Tibial artery (tissue), 4 donors: ENCODE measurements around the gene IL15RA.

Experiments used
- DNase-seq, 2 donors: peaks; one replicate each; pipeline ENCODE4 v3.0.0-alpha.2; 2019
- H3K27ac ChIP-seq, 2 donors: fragments of 200-600 bp; sonication (generic) in 1 of 2; 1 replicate in 1 of 2; 2 replicates in 1 of 2; pipeline ENCODE4 v1.5.1; 2018 to 2019; ENCODE audit warnings: mild to moderate bottlenecking in 1 of 2
- H3K27me3 ChIP-seq, 2 donors: fragments of 200-600 bp; sonication (generic) in 1 of 2; one replicate each; pipeline versions ENCODE4 v1.5.1 to v1.6.0; 2016 to 2019
- H3K36me3 ChIP-seq, 3 donors: fragments of 200-600 bp; sonication (generic) in 2 of 3; one replicate each; pipeline ENCODE4 v1.5.1; 2016 to 2019; ENCODE audit warnings: mild to moderate bottlenecking in 2 of 3
- H3K4me1 ChIP-seq, 4 donors: fragments of 200-600 bp; sonication (generic) in 2 of 4; 1 replicate in 3 of 4; 2 replicates in 1 of 4; pipeline ENCODE4 v1.5.1; 2016 to 2019
- H3K4me3 ChIP-seq, 2 donors: fragments of 200-600 bp; sonication (generic) in 1 of 2; 1 replicate in 1 of 2; 2 replicates in 1 of 2; pipeline ENCODE4 v1.5.1; 2018 to 2019; ENCODE audit warnings: mild to moderate bottlenecking in 2 of 2
- H3K9me3 ChIP-seq, 3 donors: fragments of 200-600 bp; sonication (generic) in 1 of 3; one replicate each; pipeline ENCODE4 v1.5.1; 2016 to 2019
- CTCF ChIP-seq, 2 experiments: fragments of 200-600 bp in 1 of 2; fragments of 450-650 bp in 1 of 2; IDR thresholded peaks; one replicate each; pipeline ENCODE4 v1.5.1; 2017 to 2019; ENCODE audit warnings: antibody characterized with exemption in 2 of 2, mild to moderate bottlenecking in 1 of 2, moderate library complexity in 1 of 2
- intact Hi-C: fragments of 100-400 bp; cut with DNase I; formaldehyde crosslinking; loops from one replicate; pipeline ENCODE4 v1.15.0; 2023; ENCODE audit warnings: low total_unique reads

IL15RA gene

GRCh38 chr10:5983774-5984173, 6.4 kb upstream of the IL15RA start:
- no peak for TF ChIP-seq CTCF (IDR thresholded peaks at IDR 0.05)
- no peak overlapping the region for H3K4me3 ChIP-seq
- no peaks in the 10 kb centered on the region for H3K4me1 ChIP-seq
- H3K9me3 ChIP-seq, result no peaks in the 10 kb centered on the region
- no peaks in the 10 kb centered on the region for H3K36me3 ChIP-seq
- intact Hi-C loops, result no loop called here
- DNase-seq, result no peak
- H3K27me3 ChIP-seq, result no peaks in the 10 kb centered on the region
- no peak overlapping the region for H3K27ac ChIP-seq

GRCh38 chr10:5981529-5981928, 4.2 kb upstream of the IL15RA start:
- no peak for DNase-seq
- no peaks in the 10 kb centered on the region for H3K9me3 ChIP-seq

GRCh38 chr10:5978230-5978489, 817 bp upstream of the IL15RA start:
- no peaks in the 10 kb centered on the region for H3K36me3 ChIP-seq
- no peak for DNase-seq
- H3K9me3 ChIP-seq, result no peaks in the 10 kb centered on the region
- intact Hi-C loops, result no loop called here
- no peaks in the 10 kb centered on the region for H3K27me3 ChIP-seq
- H3K4me3 ChIP-seq, result peak overlapping the region; percentile 78 to 95
- peaks cover 0 to 17% (median 5%) of the 10 kb centered on the region in 4 donors for H3K4me1 ChIP-seq
- no peak for TF ChIP-seq CTCF (IDR thresholded peaks at IDR 0.05)
- peak overlapping the region; percentile 80 to 87 for H3K27ac ChIP-seq

More at GRCh38 chr10:5981529-5981928, 4.2 kb upstream of the IL15RA start:
- Histone ChIP-seq H3K36me3 (no peaks in the 10 kb centered on the region), H3K4me1 (peaks cover 0 to 4% (median 0%) of the 10 kb centered on the region in 4 donors), H3K27ac (no peak overlapping the region), H3K4me3 (no peak overlapping the region), H3K27me3 (no peaks in the 10 kb centered on the region)
- intact Hi-C loops, result no loop called here
- TF ChIP-seq CTCF (IDR thresholded peaks at IDR 0.05), result no peak

GRCh38 chr10:5976512-5977470, 552 bp downstream of the IL15RA start:
- H3K27me3 ChIP-seq, result no peaks in the 10 kb centered on the region
- peaks cover 0 to 17% (median 5%) of the 10 kb centered on the region in 4 donors for H3K4me1 ChIP-seq
- intact Hi-C loops, result no loop called here
- peak overlapping the region; percentile 80 to 87 for H3K27ac ChIP-seq
- TF ChIP-seq CTCF (IDR thresholded peaks at IDR 0.05), result no peak
- H3K4me3 ChIP-seq, result peak overlapping the region; percentile 78 to 95
- no peaks in the 10 kb centered on the region for H3K36me3 ChIP-seq
- DNase-seq, result no peak
- H3K9me3 ChIP-seq, result no peaks in the 10 kb centered on the region

- no peaks in the 10 kb centered on the region for H3K36me3 ChIP-seq
- no peak for TF ChIP-seq CTCF (IDR thresholded peaks at IDR 0.05)
- H3K4me3 ChIP-seq, result peak overlapping the region; percentile 78 to 95
- no peaks in the 10 kb centered on the region for H3K9me3 ChIP-seq
- DNase-seq, result peak; percentile 77 to 83
- H3K27ac ChIP-seq, result peak overlapping the region; percentile 80 to 87
- intact Hi-C loops, result no loop called here
- H3K4me1 ChIP-seq, result peaks cover 0 to 17% (median 5%) of the 10 kb centered on the region in 4 donors
- no peaks in the 10 kb centered on the region for H3K27me3 ChIP-seq
Observed at GRCh38 chr10:5975641-5976473, 1.5 kb downstream of the IL15RA start.
